ENCODE results near the gene AHCY.
"Not testable (repeated sequence)": the region's sequence is repeated elsewhere in the genome, so short reads cannot be mapped to it uniquely, and the experiment has no call there.

DNA sequence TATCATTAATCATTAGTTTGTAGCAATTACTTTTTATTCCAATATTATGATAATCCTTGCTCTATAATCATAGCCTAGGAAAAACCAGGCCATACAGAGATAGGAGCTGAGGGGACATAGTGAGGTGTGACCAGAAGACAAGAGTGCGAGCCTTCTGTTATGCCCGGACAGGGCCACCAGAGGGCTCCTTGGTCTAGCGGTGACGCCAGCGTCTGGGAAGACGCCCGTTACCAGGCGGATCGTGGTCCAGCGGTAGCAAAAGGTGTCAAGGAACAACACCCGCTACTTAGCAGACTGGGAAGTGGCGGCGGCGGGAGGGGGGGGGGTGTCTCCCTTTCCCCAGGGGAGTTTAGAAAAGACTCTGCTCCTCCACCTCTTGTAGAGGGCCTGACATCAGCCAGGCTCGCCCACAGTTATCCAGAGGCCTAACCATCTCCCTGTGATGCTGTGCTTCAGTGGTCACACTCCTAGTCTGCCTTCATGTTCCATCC, 4.8 kb downstream of the AHCY start:
- TF ChIP-seq, protein P1, sequence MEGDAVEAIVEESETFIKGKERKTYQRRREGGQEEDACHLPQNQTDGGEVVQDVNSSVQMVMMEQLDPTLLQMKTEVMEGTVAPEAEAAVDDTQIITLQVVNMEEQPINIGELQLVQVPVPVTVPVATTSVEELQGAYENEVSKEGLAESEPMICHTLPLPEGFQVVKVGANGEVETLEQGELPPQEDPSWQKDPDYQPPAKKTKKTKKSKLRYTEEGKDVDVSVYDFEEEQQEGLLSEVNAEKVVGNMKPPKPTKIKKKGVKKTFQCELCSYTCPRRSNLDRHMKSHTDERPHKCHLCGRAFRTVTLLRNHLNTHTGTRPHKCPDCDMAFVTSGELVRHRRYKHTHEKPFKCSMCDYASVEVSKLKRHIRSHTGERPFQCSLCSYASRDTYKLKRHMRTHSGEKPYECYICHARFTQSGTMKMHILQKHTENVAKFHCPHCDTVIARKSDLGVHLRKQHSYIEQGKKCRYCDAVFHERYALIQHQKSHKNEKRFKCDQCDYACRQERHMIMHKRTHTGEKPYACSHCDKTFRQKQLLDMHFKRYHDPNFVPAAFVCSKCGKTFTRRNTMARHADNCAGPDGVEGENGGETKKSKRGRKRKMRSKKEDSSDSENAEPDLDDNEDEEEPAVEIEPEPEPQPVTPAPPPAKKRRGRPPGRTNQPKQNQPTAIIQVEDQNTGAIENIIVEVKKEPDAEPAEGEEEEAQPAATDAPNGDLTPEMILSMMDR (conservative IDR thresholded peaks at IDR 0.05 in 1 of 2, IDR thresholded peaks at IDR 0.05 in 1 of 2; ENCODE audit: extremely low read depth in 1 of 2, insufficient read depth in 1 of 2, low read depth in 1 of 2, low read length in 2 of 2) = peak in 1 of 2 donors; percentile 3
- TF ChIP-seq EZH2 (IDR thresholded peaks at IDR 0.05; ENCODE audit: borderline replicate concordance, low read length) = not testable (repeated sequence)

Measured in mammary epithelial cell (primary cell).